Mesenchymal stem cell (in vitro differentiated cells and primary cell): Measurements from ENCODE around the gene TRAF4.

ENCODE experiments used
- DNase-seq: peaks from one replicate; pipeline ENCODE4 v3.0.0-alpha.2; 2013
- H2AFZ ChIP-seq: one replicate; pipeline ENCODE4 v1.6.1; 2013; ENCODE audit warnings: low read depth, mild to moderate bottlenecking, control low read depth, inconsistent platforms, low read length, moderate library complexity
- H2AK5ac ChIP-seq: 2 replicates; pipeline ENCODE4 v1.6.1; 2013; ENCODE audit warnings: low read length, moderate library complexity, mild to moderate bottlenecking, inconsistent platforms; ENCODE audit not compliant: severe bottlenecking
- H2BK120ac ChIP-seq: one replicate; pipeline ENCODE4 v1.6.1; 2013; ENCODE audit warnings: low read depth, mild to moderate bottlenecking, inconsistent platforms, low read length, moderate library complexity
- H2BK12ac ChIP-seq, 2 experiments: one replicate each; pipeline ENCODE4 v1.6.1; 2013; ENCODE audit warnings: inconsistent platforms in 2 of 2, low read length in 2 of 2, mild to moderate bottlenecking in 2 of 2, moderate library complexity in 2 of 2, control low read depth in 1 of 2
- H2BK15ac ChIP-seq: one replicate; pipeline ENCODE4 v1.6.1; 2013; ENCODE audit warnings: mild to moderate bottlenecking, low read depth, inconsistent platforms; ENCODE audit not compliant: poor library complexity, severe bottlenecking
- H2BK5ac ChIP-seq: 2 replicates; pipeline ENCODE4 v1.6.1; 2013; ENCODE audit warnings: low read depth, mild to moderate bottlenecking, low read length, control low read depth, inconsistent platforms; ENCODE audit not compliant: poor library complexity, severe bottlenecking
- H3K14ac ChIP-seq, 2 experiments: one replicate each; pipeline ENCODE4 v1.6.1; 2013; ENCODE audit warnings: inconsistent platforms in 2 of 2, low read length in 2 of 2, control low read depth in 1 of 2, mild to moderate bottlenecking in 1 of 2, moderate library complexity in 1 of 2
- H3K18ac ChIP-seq, 2 experiments: one replicate each; pipeline ENCODE4 v1.6.1; 2013; ENCODE audit warnings: inconsistent platforms in 2 of 2, low read length in 2 of 2, control low read depth in 1 of 2, low read depth in 1 of 2, mild to moderate bottlenecking in 1 of 2
- H3K23ac ChIP-seq, 2 experiments: one replicate each; pipeline ENCODE4 v1.6.1; 2013; ENCODE audit warnings: inconsistent platforms in 2 of 2, low read length in 2 of 2, mild to moderate bottlenecking in 2 of 2, moderate library complexity in 2 of 2, control low read depth in 1 of 2
- H3K27ac ChIP-seq: 2 replicates; pipeline ENCODE4 v1.5.1; 2013; ENCODE audit warnings: mild to moderate bottlenecking, moderate library complexity, low read length, control low read depth, inconsistent platforms; ENCODE audit not compliant: poor library complexity, severe bottlenecking
- H3K27me3 ChIP-seq, 2 experiments: 2 replicates each; pipeline versions ENCODE4 v1.6.1 to v1.7.0; 2013; ENCODE audit warnings: low read length in 2 of 2, mild to moderate bottlenecking in 2 of 2, moderate library complexity in 2 of 2, control low read depth in 1 of 2, inconsistent platforms in 1 of 2; ENCODE audit not compliant: control insufficient read depth in 1 of 2, insufficient read depth in 1 of 2
- H3K36me3 ChIP-seq, 2 experiments: 2 replicates each; pipeline versions ENCODE4 v1.6.1 to v1.7.0; 2013; ENCODE audit warnings: low read length in 2 of 2, control low read depth in 1 of 2, inconsistent platforms in 1 of 2, low read depth in 1 of 2, mild to moderate bottlenecking in 1 of 2; ENCODE audit not compliant: insufficient read depth in 2 of 2, control insufficient read depth in 1 of 2
- H3K4ac ChIP-seq, 2 experiments: one replicate each; pipeline ENCODE4 v1.6.1; 2013; ENCODE audit warnings: inconsistent platforms in 2 of 2, low read length in 2 of 2, mild to moderate bottlenecking in 2 of 2, moderate library complexity in 2 of 2, control low read depth in 1 of 2, low read depth in 1 of 2
- H3K4me1 ChIP-seq: 2 replicates; pipeline ENCODE4 v1.6.1; 2013; ENCODE audit warnings: low read depth, low read length, control low read depth; ENCODE audit not compliant: control insufficient read depth, insufficient read depth
- H3K4me2 ChIP-seq: 2 replicates; pipeline ENCODE4 v1.6.1; 2013; ENCODE audit warnings: low read length, mild to moderate bottlenecking, inconsistent platforms; ENCODE audit not compliant: poor library complexity, severe bottlenecking
- H3K4me3 ChIP-seq, 2 experiments: 2 replicates each; pipeline versions ENCODE4 v1.5.1 to v1.7.0; 2013; ENCODE audit warnings: low read length in 2 of 2, mild to moderate bottlenecking in 2 of 2, control low read depth in 1 of 2, low read depth in 1 of 2; ENCODE audit not compliant: insufficient read depth in 1 of 2
- H3K79me1 ChIP-seq: replicated peaks from 2 replicates; pipeline ENCODE4 v1.6.1; 2013; ENCODE audit warnings: mild to moderate bottlenecking, control low read depth, low read length, inconsistent platforms; ENCODE audit not compliant: poor library complexity, severe bottlenecking
- H3K9ac ChIP-seq: 2 replicates; pipeline ENCODE4 v1.7.0; 2013; ENCODE audit warnings: mild to moderate bottlenecking, low read length, moderate library complexity
- H3K9me3 ChIP-seq: 2 replicates; pipeline ENCODE4 v1.7.0; 2013; ENCODE audit warnings: mild to moderate bottlenecking, low read length; ENCODE audit not compliant: control insufficient read depth
- H4K8ac ChIP-seq: one replicate; pipeline ENCODE4 v1.6.1; 2013; ENCODE audit warnings: inconsistent platforms, mild to moderate bottlenecking, low read length, moderate library complexity
- H4K91ac ChIP-seq: one replicate; pipeline ENCODE4 v1.6.1; 2013; ENCODE audit warnings: mild to moderate bottlenecking, low read length, inconsistent platforms
- WGBS: methylation state at CpG from one replicate; pipeline ENCODE4 v1.1.7; 2013; ENCODE audit warnings: mixed read lengths; 5-methylcytosine and 5-hydroxymethylcytosine counted together

Gene TRAF4

GRCh38 chr17:28712705-28713415 is 31.0 kb upstream of the TRAF4 start:
- H3K36me3 ChIP-seq, result peaks cover 34 to 42% of the 10 kb centered on the region in 2 experiments
- H2BK5ac ChIP-seq, result no peak overlapping the region
- no peaks in the 10 kb centered on the region for H3K27me3 ChIP-seq
- H2AK5ac ChIP-seq, result no peak overlapping the region
- H2AFZ ChIP-seq, result no peak overlapping the region
- H3K18ac ChIP-seq, result peak overlapping the region; percentile 16 to 70
- H4K91ac ChIP-seq, result peak overlapping the region; percentile 67
- H2BK15ac ChIP-seq, result no peak overlapping the region
- no peak overlapping the region for H3K27ac ChIP-seq
- no peak overlapping the region for H3K4me2 ChIP-seq
- no peak overlapping the region for H3K4me3 ChIP-seq
- peak overlapping the region in 1 of 2 experiments; percentile 10 for H3K23ac ChIP-seq
- peak overlapping the region; percentile 95 for H3K9ac ChIP-seq
- peaks cover 16% of the 10 kb centered on the region for H3K79me1 ChIP-seq
- H2BK120ac ChIP-seq, result peak overlapping the region; percentile 42
- 96% methylated on average over 3 of the region's 7 CpGs for WGBS
- H3K9me3 ChIP-seq, result no peaks in the 10 kb centered on the region
- peak overlapping the region; percentile 78 for H4K8ac ChIP-seq
- no peak overlapping the region for H3K14ac ChIP-seq
- DNase-seq, result no peak
- peak overlapping the region in 1 of 2 experiments; percentile 8 for H3K4ac ChIP-seq
- H3K4me1 ChIP-seq, result peaks cover 23% of the 10 kb centered on the region
- H2BK12ac ChIP-seq, result peak overlapping the region; percentile 29

- Histone ChIP-seq H3K18ac (no peak overlapping the region), H3K23ac (no peak overlapping the region), H2BK12ac (no peak overlapping the region), H3K27me3 (no peaks in the 10 kb centered on the region), H2BK120ac (no peak overlapping the region), H3K9me3 (no peaks in the 10 kb centered on the region), H3K4ac (no peak overlapping the region), H3K4me3 (no peak overlapping the region), H3K27ac (no peak overlapping the region), H2BK15ac (no peak overlapping the region), H4K8ac (no peak overlapping the region), H2BK5ac (no peak overlapping the region), H4K91ac (no peak overlapping the region), H3K4me1 (peaks cover 30% of the 10 kb centered on the region), H2AFZ (no peak overlapping the region), H2AK5ac (no peak overlapping the region), H3K9ac (no peak overlapping the region), H3K36me3 (peaks cover 34 to 42% of the 10 kb centered on the region in 2 experiments), H3K14ac (no peak overlapping the region), H3K79me1 (peaks cover 16% of the 10 kb centered on the region), H3K4me2 (no peak overlapping the region)
- no peak for DNase-seq
- WGBS, result 94% methylated on average over 3 of the region's 3 CpGs
These were observed 29.5 kb upstream of the TRAF4 start for GRCh38 chr17:28714281-28714680.

- no peak overlapping the region for H2AK5ac ChIP-seq
- WGBS, result 100% methylated on average over 1 of the region's 2 CpGs
- H4K91ac ChIP-seq, result no peak overlapping the region
- no peak overlapping the region for H2BK12ac ChIP-seq
- no peak overlapping the region for H2BK15ac ChIP-seq
- H3K14ac ChIP-seq, result no peak overlapping the region
- no peak overlapping the region for H3K9ac ChIP-seq
- no peak overlapping the region for H3K18ac ChIP-seq
- no peak overlapping the region for H3K4me3 ChIP-seq
- peaks cover 34 to 38% of the 10 kb centered on the region in 2 experiments for H3K36me3 ChIP-seq
- no peak overlapping the region for H3K27ac ChIP-seq
- no peak overlapping the region for H2AFZ ChIP-seq
- H3K4me2 ChIP-seq, result no peak overlapping the region
- no peak overlapping the region for H4K8ac ChIP-seq
- DNase-seq, result no peak
- H3K4ac ChIP-seq, result no peak overlapping the region
- H3K79me1 ChIP-seq, result peaks cover 11% of the 10 kb centered on the region
- no peak overlapping the region for H2BK120ac ChIP-seq
- H3K27me3 ChIP-seq, result no peaks in the 10 kb centered on the region
- no peaks in the 10 kb centered on the region for H3K9me3 ChIP-seq
- H3K23ac ChIP-seq, result no peak overlapping the region
- H2BK5ac ChIP-seq, result no peak overlapping the region
- peaks cover 28% of the 10 kb centered on the region for H3K4me1 ChIP-seq
These were observed 28.6 kb upstream of the TRAF4 start for GRCh38 chr17:28715217-28715616.

- no peaks in the 10 kb centered on the region for H3K9me3 ChIP-seq
- peak overlapping the region; percentile 85 for H2BK5ac ChIP-seq
- H3K18ac ChIP-seq, result peak overlapping the region; percentile 96
- peak overlapping the region in 1 of 2 experiments; percentile 37 for H2BK12ac ChIP-seq
- H3K27me3 ChIP-seq, result no peaks in the 10 kb centered on the region
- peak overlapping the region; percentile 40 for H4K91ac ChIP-seq
- peak overlapping the region; percentile 52 for H4K8ac ChIP-seq
- H3K23ac ChIP-seq, result peak overlapping the region in 1 of 2 experiments; percentile 46
- H2BK120ac ChIP-seq, result peak overlapping the region; percentile 65
- H2AK5ac ChIP-seq, result peak overlapping the region; percentile 42
- peak overlapping the region in 1 of 2 experiments; percentile 93 for H3K14ac ChIP-seq
- peak overlapping the region; percentile 78 for H3K4me2 ChIP-seq
- peak overlapping the region; percentile 73 for H2BK15ac ChIP-seq
- H3K4me3 ChIP-seq, result peak overlapping the region; percentile 73 to 99
- peak overlapping the region; percentile 78 for H3K27ac ChIP-seq
- peaks cover 21% of the 10 kb centered on the region for H3K4me1 ChIP-seq
- peak overlapping the region; percentile 95 for H3K9ac ChIP-seq
- 1% methylated on average over 63 of the region's 63 CpGs for WGBS
- peak; percentile 62 for DNase-seq
- peaks cover 11% of the 10 kb centered on the region for H3K79me1 ChIP-seq
- H3K4ac ChIP-seq, result peak overlapping the region; percentile 49 to 95
- peaks cover 41 to 45% of the 10 kb centered on the region in 2 experiments for H3K36me3 ChIP-seq
- H2AFZ ChIP-seq, result peak overlapping the region; percentile 30
These were observed 26.9 kb upstream of the TRAF4 start for GRCh38 chr17:28716740-28717577.
